ENCODE measurements around the gene IP6K1.

IP6K1 gene

GRCh38 chr3:49807431-49808114, 21.2 kb upstream of the IP6K1 start:
- no peak for DNase-seq (ENCODE audit: low read depth)
- TF ChIP-seq, protein P1, sequence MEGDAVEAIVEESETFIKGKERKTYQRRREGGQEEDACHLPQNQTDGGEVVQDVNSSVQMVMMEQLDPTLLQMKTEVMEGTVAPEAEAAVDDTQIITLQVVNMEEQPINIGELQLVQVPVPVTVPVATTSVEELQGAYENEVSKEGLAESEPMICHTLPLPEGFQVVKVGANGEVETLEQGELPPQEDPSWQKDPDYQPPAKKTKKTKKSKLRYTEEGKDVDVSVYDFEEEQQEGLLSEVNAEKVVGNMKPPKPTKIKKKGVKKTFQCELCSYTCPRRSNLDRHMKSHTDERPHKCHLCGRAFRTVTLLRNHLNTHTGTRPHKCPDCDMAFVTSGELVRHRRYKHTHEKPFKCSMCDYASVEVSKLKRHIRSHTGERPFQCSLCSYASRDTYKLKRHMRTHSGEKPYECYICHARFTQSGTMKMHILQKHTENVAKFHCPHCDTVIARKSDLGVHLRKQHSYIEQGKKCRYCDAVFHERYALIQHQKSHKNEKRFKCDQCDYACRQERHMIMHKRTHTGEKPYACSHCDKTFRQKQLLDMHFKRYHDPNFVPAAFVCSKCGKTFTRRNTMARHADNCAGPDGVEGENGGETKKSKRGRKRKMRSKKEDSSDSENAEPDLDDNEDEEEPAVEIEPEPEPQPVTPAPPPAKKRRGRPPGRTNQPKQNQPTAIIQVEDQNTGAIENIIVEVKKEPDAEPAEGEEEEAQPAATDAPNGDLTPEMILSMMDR (IDR thresholded peaks at IDR 0.05; ENCODE audit: low read depth, low read length, missing control alignments): no peak
- H3K4me3 ChIP-seq (ENCODE audit: low read depth, low read length): no peak overlapping the region
- in situ Hi-C loops (cut with HindIII; ENCODE audit: low sequenced_read_pairs): no loop called here

DNA sequence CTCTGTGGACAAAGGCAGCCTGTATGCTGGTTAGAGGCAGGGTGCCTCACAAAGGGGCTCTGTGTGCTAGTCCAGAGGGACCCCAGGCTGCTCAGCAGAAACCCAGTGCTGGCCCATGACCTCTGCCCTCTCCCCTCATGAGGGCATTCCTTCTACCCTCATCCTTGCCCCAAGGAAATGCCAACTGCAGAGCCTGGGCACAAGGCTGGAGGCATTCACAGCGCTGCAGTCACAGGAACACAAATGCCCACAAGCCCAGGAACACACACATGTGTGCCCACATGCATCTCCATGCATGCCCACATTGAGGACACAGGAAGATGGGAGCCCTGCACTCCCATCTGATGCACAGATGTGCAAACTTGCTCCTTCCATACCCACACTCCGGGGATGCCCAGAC, 20.5 kb upstream of the IP6K1 start:
- no peak overlapping the region for H3K4me3 ChIP-seq (ENCODE audit: low read depth, low read length)
- DNase-seq (ENCODE audit: low read depth): no peak
- TF ChIP-seq, protein P1 (IDR thresholded peaks at IDR 0.05; ENCODE audit: low read depth, low read length, missing control alignments): no peak
- in situ Hi-C loops (cut with HindIII; ENCODE audit: low sequenced_read_pairs): no loop called here

GRCh38 chr3:49805897-49806701, 19.8 kb upstream of the IP6K1 start:
- TF ChIP-seq, protein P1 (IDR thresholded peaks at IDR 0.05; ENCODE audit: low read depth, low read length, missing control alignments): no peak
- no peak for DNase-seq (ENCODE audit: low read depth)
- in situ Hi-C loops (cut with HindIII; ENCODE audit: low sequenced_read_pairs): no loop called here
- H3K4me3 ChIP-seq (ENCODE audit: low read depth, low read length): no peak overlapping the region

DNA sequence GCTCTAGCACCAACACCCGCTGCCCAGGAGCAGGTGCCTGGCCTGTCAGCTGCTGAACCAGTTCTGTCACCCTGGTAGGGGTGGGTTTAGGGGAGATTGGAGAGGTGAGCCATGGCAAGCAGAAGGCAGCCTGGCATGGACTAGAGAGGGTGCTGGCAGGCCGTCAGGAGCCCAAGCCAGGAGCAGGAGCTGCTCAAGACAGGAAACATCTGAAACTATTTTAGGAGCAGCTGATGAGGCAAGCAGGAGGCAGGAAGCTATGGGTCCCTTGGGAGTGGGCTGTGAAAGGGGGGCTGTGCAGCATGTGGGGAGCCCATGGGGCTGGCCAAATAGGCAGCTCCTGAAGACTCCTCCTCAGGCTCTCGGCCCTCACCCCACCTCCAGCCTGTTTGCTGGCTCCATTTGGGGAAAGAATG, 19.0 kb upstream of the IP6K1 start:
- in situ Hi-C loops (cut with HindIII; ENCODE audit: low sequenced_read_pairs): no loop called here
- no peak overlapping the region for H3K4me3 ChIP-seq (ENCODE audit: low read depth, low read length)
- DNase-seq (ENCODE audit: low read depth): no peak
- TF ChIP-seq, protein P1 (IDR thresholded peaks at IDR 0.05; ENCODE audit: low read depth, low read length, missing control alignments): no peak

DNA sequence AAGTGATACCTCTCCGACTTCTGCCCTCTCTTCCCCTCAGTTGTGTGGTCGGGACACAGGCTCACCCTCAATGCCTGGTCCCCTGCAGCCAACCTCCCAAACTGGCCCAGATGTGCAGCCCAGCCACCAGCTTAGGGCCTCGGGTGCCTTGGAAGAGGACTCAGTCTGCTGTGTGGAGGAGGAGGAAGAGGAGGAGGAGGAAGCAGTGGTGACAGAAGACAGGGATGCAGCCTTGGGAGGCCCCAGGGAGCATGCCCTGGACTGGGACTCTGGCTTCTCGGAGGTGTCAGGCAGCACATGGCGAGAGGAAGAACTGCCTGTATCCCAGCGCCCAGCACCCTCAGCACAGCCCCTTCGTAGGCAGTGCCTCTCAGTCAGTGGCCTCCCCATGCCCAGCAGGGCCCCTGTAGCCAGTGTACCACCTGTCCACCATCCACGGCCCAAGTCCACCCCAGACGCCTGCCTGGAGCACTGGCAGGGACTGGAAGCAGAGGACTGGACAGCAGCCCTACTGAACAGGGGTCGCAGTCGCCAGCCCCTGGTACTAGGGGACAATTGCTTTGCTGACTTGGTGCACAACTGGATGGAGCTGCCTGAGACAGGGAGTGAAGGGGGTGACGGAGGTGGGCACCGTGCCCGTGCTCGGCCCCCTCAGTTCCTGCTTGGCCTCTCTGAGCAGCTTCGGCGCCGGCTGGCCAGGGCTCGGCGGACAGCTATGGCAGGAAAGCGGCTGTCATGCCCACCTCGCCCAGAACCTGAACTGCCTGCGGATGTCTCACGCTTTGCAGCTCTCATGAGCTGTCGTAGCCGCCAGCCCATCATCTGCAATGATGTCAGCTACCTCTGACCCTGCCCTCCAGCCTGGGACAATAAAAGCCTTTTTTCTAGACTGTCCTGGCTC, 18.0 kb upstream of the IP6K1 start:
- peak overlapping the region; percentile 72 for H3K4me3 ChIP-seq (ENCODE audit: low read depth, low read length)
- TF ChIP-seq, protein P1 (IDR thresholded peaks at IDR 0.05; ENCODE audit: low read depth, low read length, missing control alignments): no peak
- in situ Hi-C loops (cut with HindIII; ENCODE audit: low sequenced_read_pairs): no loop called here
- DNase-seq (ENCODE audit: low read depth): no peak

DNA sequence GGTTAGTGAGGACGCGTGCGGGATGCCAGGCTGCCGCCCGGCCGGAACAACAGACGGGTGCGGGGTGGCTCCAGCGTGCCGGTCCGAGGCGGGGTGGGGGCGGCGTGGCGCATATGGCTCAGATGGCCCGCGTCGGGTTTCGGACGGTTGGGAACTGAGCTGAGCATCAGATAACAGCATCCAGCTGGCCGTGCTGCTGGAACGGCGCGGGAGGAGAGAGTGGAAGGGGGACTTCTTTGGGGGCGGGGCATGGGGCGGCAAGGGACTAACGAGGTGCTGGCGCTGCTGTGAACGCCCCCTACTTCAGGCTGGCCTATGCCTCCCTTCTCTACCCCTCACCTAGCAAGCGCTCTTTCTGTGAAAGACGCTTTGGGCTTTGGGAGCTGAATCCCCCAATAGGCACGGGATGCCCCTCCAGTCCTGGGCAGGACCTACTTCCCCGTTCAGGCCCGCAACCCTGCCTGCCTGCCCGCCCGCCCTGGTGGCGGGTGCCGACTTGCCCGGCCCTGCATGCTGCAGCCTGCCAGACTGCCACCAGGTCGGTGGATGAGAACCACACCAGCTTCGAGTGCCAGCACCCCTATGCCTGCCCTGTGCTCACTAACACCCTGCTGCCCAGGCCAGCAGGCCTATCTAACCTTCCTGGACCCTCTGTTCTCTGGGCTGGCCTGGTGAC, 17.3 kb upstream of the IP6K1 start:
- DNase-seq (ENCODE audit: low read depth): no peak
- TF ChIP-seq, protein P1 (IDR thresholded peaks at IDR 0.05; ENCODE audit: low read depth, low read length, missing control alignments): no peak
- H3K4me3 ChIP-seq (ENCODE audit: low read depth, low read length): peak overlapping the region; percentile 72
- in situ Hi-C loops (cut with HindIII; ENCODE audit: low sequenced_read_pairs): no loop called here
